ENCODE results near the gene PPARG. TPM values are rescaled to one million over a fixed set of nuclear protein-coding genes. Genes with fewer than 3 reads are reported as not detected.

Gene PPARG
- total RNA-seq, 1 donor from 2014 or later: 10.1 TPM

- TF ChIP-seq, protein P1, sequence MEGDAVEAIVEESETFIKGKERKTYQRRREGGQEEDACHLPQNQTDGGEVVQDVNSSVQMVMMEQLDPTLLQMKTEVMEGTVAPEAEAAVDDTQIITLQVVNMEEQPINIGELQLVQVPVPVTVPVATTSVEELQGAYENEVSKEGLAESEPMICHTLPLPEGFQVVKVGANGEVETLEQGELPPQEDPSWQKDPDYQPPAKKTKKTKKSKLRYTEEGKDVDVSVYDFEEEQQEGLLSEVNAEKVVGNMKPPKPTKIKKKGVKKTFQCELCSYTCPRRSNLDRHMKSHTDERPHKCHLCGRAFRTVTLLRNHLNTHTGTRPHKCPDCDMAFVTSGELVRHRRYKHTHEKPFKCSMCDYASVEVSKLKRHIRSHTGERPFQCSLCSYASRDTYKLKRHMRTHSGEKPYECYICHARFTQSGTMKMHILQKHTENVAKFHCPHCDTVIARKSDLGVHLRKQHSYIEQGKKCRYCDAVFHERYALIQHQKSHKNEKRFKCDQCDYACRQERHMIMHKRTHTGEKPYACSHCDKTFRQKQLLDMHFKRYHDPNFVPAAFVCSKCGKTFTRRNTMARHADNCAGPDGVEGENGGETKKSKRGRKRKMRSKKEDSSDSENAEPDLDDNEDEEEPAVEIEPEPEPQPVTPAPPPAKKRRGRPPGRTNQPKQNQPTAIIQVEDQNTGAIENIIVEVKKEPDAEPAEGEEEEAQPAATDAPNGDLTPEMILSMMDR (IDR thresholded peaks at IDR 0.05; ENCODE audit: unreplicated experiment): no peak
- Mint-ChIP-seq H3K4me3 (no peak overlapping the region), H3K4me1 (peaks cover 21% of the 10 kb centered on the region), H3K36me3 (peaks cover 8% of the 10 kb centered on the region), H3K27ac (no peak overlapping the region), H3K9me3 (peaks cover 3% of the 10 kb centered on the region), H3K27me3 (ENCODE audit: low read depth) (no peaks in the 10 kb centered on the region)
- no peak for DNase-seq (ENCODE audit: low spot score in 2 of 2, unreplicated experiment in 2 of 2)
Measured at GRCh38 chr3:12437221-12437605, 148.3 kb downstream of the PPARG start.

DNA sequence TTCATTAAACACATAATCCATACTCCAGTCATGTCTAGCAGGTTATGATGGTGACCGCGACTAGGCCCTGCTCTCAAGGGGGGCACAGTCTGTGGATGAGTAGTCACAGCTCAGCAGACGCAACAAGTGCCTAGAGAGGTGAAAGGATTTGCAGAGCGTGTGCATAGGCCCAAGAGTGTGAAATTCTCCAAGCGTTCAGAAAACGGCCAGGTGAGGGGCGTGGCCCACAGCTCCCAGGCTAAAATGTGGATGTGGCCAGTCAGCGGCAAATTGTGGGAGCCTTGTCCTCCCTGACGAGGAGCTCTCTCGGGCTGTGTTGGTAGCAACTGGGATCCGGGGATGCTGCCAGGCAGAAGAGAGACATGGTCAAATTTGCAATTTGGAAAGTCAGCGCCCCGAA, 149.0 kb downstream of the PPARG start:
- peaks cover 6% of the 10 kb centered on the region for H3K36me3 Mint-ChIP-seq
- H3K27ac Mint-ChIP-seq: no peak overlapping the region
- H3K4me1 Mint-ChIP-seq: peaks cover 21% of the 10 kb centered on the region
- TF ChIP-seq, protein P1 (IDR thresholded peaks at IDR 0.05; ENCODE audit: unreplicated experiment): no peak
- H3K4me3 Mint-ChIP-seq: no peak overlapping the region
- no peaks in the 10 kb centered on the region for H3K27me3 Mint-ChIP-seq (ENCODE audit: low read depth)
- H3K9me3 Mint-ChIP-seq: peaks cover 2% of the 10 kb centered on the region
- DNase-seq (ENCODE audit: low spot score in 2 of 2, unreplicated experiment in 2 of 2): no peak

- H3K4me1 Mint-ChIP-seq: peaks cover 26% of the 10 kb centered on the region
- H3K36me3 Mint-ChIP-seq: peaks cover 4% of the 10 kb centered on the region
- no peak overlapping the region for H3K4me3 Mint-ChIP-seq
- DNase-seq (ENCODE audit: low spot score in 2 of 2, unreplicated experiment in 2 of 2): no peak
- TF ChIP-seq, protein P1 (IDR thresholded peaks at IDR 0.05; ENCODE audit: unreplicated experiment): no peak
- no peaks in the 10 kb centered on the region for H3K9me3 Mint-ChIP-seq
- no peak overlapping the region for H3K27ac Mint-ChIP-seq
- no peaks in the 10 kb centered on the region for H3K27me3 Mint-ChIP-seq (ENCODE audit: low read depth)
Measured at GRCh38 chr3:12438318-12438717, 149.4 kb downstream of the PPARG start.

DNA sequence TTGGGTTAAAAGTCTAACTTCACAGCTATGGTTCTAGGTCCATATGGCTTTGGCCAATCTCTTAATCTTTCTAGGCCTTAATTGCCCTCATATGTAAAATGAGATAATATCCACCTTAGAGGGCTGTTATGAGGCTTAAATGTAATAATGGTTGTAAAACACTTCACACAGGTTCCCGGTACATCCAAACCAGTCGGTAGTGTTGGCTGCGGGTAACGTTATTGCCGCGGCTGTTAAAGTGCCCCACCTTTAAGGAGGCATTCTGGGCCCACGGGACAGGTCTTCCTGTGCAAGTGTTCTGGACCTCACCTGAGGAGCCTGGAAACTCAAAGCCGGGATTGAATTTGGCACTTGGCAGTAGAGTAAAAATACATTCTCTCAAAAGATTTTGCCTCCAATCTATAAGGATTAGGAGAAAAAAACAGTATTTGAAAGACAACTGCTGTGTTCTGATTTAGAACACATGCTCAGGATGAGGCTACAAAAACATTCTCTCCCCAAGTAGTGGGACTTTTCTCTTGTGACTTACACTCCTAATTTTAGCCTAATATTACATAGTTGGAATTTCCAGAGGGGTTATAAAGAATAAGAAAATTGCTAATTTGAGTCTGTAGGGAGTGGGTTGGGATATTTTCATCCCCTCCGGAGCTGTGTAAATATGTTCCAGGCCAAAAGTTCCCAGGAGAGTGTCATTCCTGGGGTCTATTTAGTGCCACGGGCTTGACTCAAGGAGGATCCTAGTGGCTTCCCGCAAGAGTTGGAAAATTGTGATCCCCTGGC, 150.5 kb downstream of the PPARG start:
- Mint-ChIP-seq H3K27me3 (ENCODE audit: low read depth) (no peaks in the 10 kb centered on the region), H3K9me3 (no peaks in the 10 kb centered on the region), H3K4me1 (peaks cover 35% of the 10 kb centered on the region), H3K36me3 (no peaks in the 10 kb centered on the region), H3K27ac (no peak overlapping the region), H3K4me3 (no peak overlapping the region)
- no peak for DNase-seq (ENCODE audit: low spot score in 2 of 2, unreplicated experiment in 2 of 2)
- TF ChIP-seq, protein P1 (IDR thresholded peaks at IDR 0.05; ENCODE audit: unreplicated experiment): no peak

GRCh38 chr3:12440927-12441714, 152.3 kb downstream of the PPARG start:
- Mint-ChIP-seq H3K4me1 (peaks cover 40% of the 10 kb centered on the region), H3K36me3 (no peaks in the 10 kb centered on the region), H3K27ac (no peak overlapping the region), H3K4me3 (no peak overlapping the region), H3K9me3 (no peaks in the 10 kb centered on the region), H3K27me3 (ENCODE audit: low read depth) (no peaks in the 10 kb centered on the region)
- no peak for DNase-seq (ENCODE audit: low spot score in 2 of 2, unreplicated experiment in 2 of 2)
- TF ChIP-seq, protein P1 (IDR thresholded peaks at IDR 0.05; ENCODE audit: unreplicated experiment): no peak

Measured in mesothelial cell of epicardium (in vitro differentiated cells).